OCI-LY7 (cell line): ENCODE measurements around the gene NAGLU.

Experiments
- CTCF ChIP-seq: fragments of 200-600 bp; sonication (generic); conservative IDR thresholded peaks from 2 replicates; pipeline ENCODE4 v1.5.1; 2014; ENCODE audit warnings: mild to moderate bottlenecking, antibody characterized with exemption, low read length, moderate library complexity, mixed read lengths
- EZH2phosphoT487 ChIP-seq: fragments of 200-600 bp; sonication (generic); IDR thresholded peaks from 2 replicates; pipeline ENCODE4 v1.6.1; 2018; ENCODE audit warnings: low read depth, borderline replicate concordance, mild to moderate bottlenecking, mixed run types, antibody characterized with exemption, low read length, moderate library complexity, mixed read lengths

GRCh38 chr17:42565523-42566214 is 29.6 kb downstream of the NAGLU start:
- TF ChIP-seq CTCF (no peak), EZH2phosphoT487 (no peak)
